ENCODE data around the gene ASPSCR1. TPM values are rescaled to one million over a fixed set of nuclear protein-coding genes. Genes with fewer than 3 reads are reported as not detected.
A peak's percentile ranks its signal among the peaks of the same experiment; 100 is the strongest.
"Not testable (repeated sequence)": the region's sequence is repeated elsewhere in the genome, so short reads cannot be mapped to it uniquely, and the experiment has no call there.

Gene ASPSCR1
- total RNA-seq, 1 donor from 2014 or later: 25.4 TPM

- intact Hi-C loops (cut with DNase I): loop anchor here (5.0 kb wide), 1 partner anchor 58 kb away; the partner anchor contains the start of gene FASN
- ATAC-seq (ENCODE audit: poor library complexity); DNase-seq: not testable (repeated sequence)
These were observed 61.5 kb downstream of the ASPSCR1 start for GRCh38 chr17:82038796-82039409.

- no peak for DNase-seq
- intact Hi-C loops (cut with DNase I): loop anchor here (5.0 kb wide), 1 partner anchor 58 kb away; the partner anchor contains the start of gene FASN
- ATAC-seq (ENCODE audit: poor library complexity): no peak
These were observed 62.4 kb downstream of the ASPSCR1 start for GRCh38 chr17:82039695-82040299.

GRCh38 chr17:82041144-82041814 lies 63.9 kb downstream of the ASPSCR1 start:
- DNase-seq: no peak
- intact Hi-C loops (cut with DNase I): no loop called here
- ATAC-seq (ENCODE audit: poor library complexity): no peak

GRCh38 chr17:82042649-82043048 lies 65.2 kb downstream of the ASPSCR1 start:
- intact Hi-C loops (cut with DNase I): no loop called here
- DNase-seq (no peak), ATAC-seq (ENCODE audit: poor library complexity) (no peak)

- DNase-seq (no peak), ATAC-seq (ENCODE audit: poor library complexity) (no peak)
- intact Hi-C loops (cut with DNase I): no loop called here
These were observed 66.1 kb downstream of the ASPSCR1 start for GRCh38 chr17:82043507-82043906.

GRCh38 chr17:82045936-82046484 lies 68.6 kb downstream of the ASPSCR1 start:
- intact Hi-C loops (cut with DNase I): no loop called here
- DNase-seq (no peak), ATAC-seq (ENCODE audit: poor library complexity) (no peak)

- intact Hi-C loops (cut with DNase I): no loop called here
- DNase-seq (no peak), ATAC-seq (ENCODE audit: poor library complexity) (no peak)
These were observed 69.5 kb downstream of the ASPSCR1 start for GRCh38 chr17:82046903-82047302.

- ATAC-seq (ENCODE audit: poor library complexity): no peak
These were observed 70.0 kb downstream of the ASPSCR1 start for GRCh38 chr17:82047379-82047778.

GRCh38 chr17:82047914-82048570 lies 70.6 kb downstream of the ASPSCR1 start:
- no peak for DNase-seq
- ATAC-seq (ENCODE audit: poor library complexity): no peak
- intact Hi-C loops (cut with DNase I): no loop called here

More at GRCh38 chr17:82047379-82047778, 70.0 kb downstream of the ASPSCR1 start:
- intact Hi-C loops (cut with DNase I): no loop called here
- no peak for DNase-seq

- intact Hi-C loops (cut with DNase I): no loop called here
- no peak for DNase-seq
- ATAC-seq (ENCODE audit: poor library complexity): no peak
These were observed 71.1 kb downstream of the ASPSCR1 start for GRCh38 chr17:82048571-82048971.

- ATAC-seq (ENCODE audit: poor library complexity) (no peak), DNase-seq (no peak)
- intact Hi-C loops (cut with DNase I): no loop called here
These were observed 71.7 kb downstream of the ASPSCR1 start for GRCh38 chr17:82049106-82049505.

- intact Hi-C loops (cut with DNase I): no loop called here
- ATAC-seq (ENCODE audit: poor library complexity) (no peak), DNase-seq (no peak)
These were observed 72.1 kb downstream of the ASPSCR1 start for GRCh38 chr17:82049521-82049971.

GRCh38 chr17:82050152-82050760 lies 72.8 kb downstream of the ASPSCR1 start:
- ATAC-seq (ENCODE audit: poor library complexity): no peak
- intact Hi-C loops (cut with DNase I): no loop called here
- DNase-seq: no peak

GRCh38 chr17:82050761-82051641 lies 73.6 kb downstream of the ASPSCR1 start:
- ATAC-seq (ENCODE audit: poor library complexity) (peak; percentile 7), DNase-seq (no peak)
- intact Hi-C loops (cut with DNase I): no loop called here

- intact Hi-C loops (cut with DNase I): no loop called here
- DNase-seq: peak; percentile 89
- ATAC-seq (ENCODE audit: poor library complexity): peak; percentile 83
These were observed 74.6 kb downstream of the ASPSCR1 start, which contains the start of the genes GPS1 and RFNG for GRCh38 chr17:82051776-82052637. TSS of gene GPS1 (plus strand) at chr17:82051898. CDS start at chr17:82051932, 34 bp downstream. TSS of gene RFNG (minus strand) at chr17:82051811. CDS start at chr17:82051766, 45 bp downstream.

GRCh38 chr17:82052638-82053059 lies 75.2 kb downstream of the ASPSCR1 start:
- DNase-seq (no peak), ATAC-seq (ENCODE audit: poor library complexity) (no peak)
- intact Hi-C loops (cut with DNase I): no loop called here

- DNase-seq (no peak), ATAC-seq (ENCODE audit: poor library complexity) (no peak)
- intact Hi-C loops (cut with DNase I): no loop called here
These were observed 75.7 kb downstream of the ASPSCR1 start for GRCh38 chr17:82053130-82053529.
